HepG2 (cell line): ENCODE data around the gene VENTX. TPM values are rescaled to one million over a fixed set of nuclear protein-coding genes. Genes with fewer than 3 reads are reported as not detected.

ENCODE experiments used
- ATAC-seq: fragments of 200-7000 bp; cut with Tn5 transposase; 3 replicates; pipeline ENCODE4 v1.9.1; 2020; ENCODE audit warnings: mild to moderate bottlenecking, moderate library complexity
- BruUV-seq: library from RNA; stranded (reverse); fragments of 400-500 nt; replicated peaks from 2 replicates; lab custom pipeline; 2021; lab: Mats Ljungman, UMichigan
- CTCF ChIA-PET: fragments of 300-600 bp; formaldehyde crosslinking; extraction: SDS; loops from one replicate; lab custom pipeline; 2021; ENCODE audit warnings: low total read pairs, inconsistent platforms, low intra/inter-chr PET ratio; lab: Yijun Ruan, JAX
- POLR2A ChIA-PET: fragments of 350-600 bp; sonication (Branson Sonifier 250); formaldehyde crosslinking; loops from one replicate; lab custom pipeline; 2020; ENCODE audit warnings: antibody characterized with exemption, inconsistent platforms; lab: Yijun Ruan, JAX
- DNase-seq: peaks from one replicate; pipeline ENCODE4 v3.0.0-alpha.2; 2015; ENCODE audit warnings: low spot score
- FAIRE-seq: peaks from 3 replicates; lab custom pipeline; 2011; peaks lifted over from hg19 to GRCh38; lab: Jason Lieb, UNC
- H2AFZ ChIP-seq: one replicate; pipeline ENCODE4 v1.6.1; 2011; ENCODE audit warnings: low read length, inconsistent platforms
- H3K27ac ChIP-seq: fragments of 300-600 bp; 3 replicates; pipeline ENCODE4 v1.8.0; 2011; ENCODE audit warnings: mixed run types, mild to moderate bottlenecking, mixed read lengths, low read length, inconsistent platforms; ENCODE audit not compliant: insufficient read depth; ENCODE audit errors: extremely low read length
- H3K27me3 ChIP-seq, 2 experiments: fragments of 200-600 bp in 1 of 2; 2 replicates in 1 of 2; 3 replicates in 1 of 2; pipeline versions ENCODE4 v1.6.0 to v1.8.0; 2011; ENCODE audit warnings: low read length in 2 of 2, mild to moderate bottlenecking in 2 of 2, moderate library complexity in 2 of 2, inconsistent platforms in 1 of 2; ENCODE audit not compliant: insufficient read depth in 2 of 2, control insufficient read depth in 1 of 2
- H3K36me3 ChIP-seq, 2 experiments: fragments of 200-600 bp in 1 of 2; replicated peaks in 1 of 2; 2 replicates in 1 of 2; 3 replicates in 1 of 2; pipeline versions ENCODE4 v1.5.1 to v1.8.0; 2011; ENCODE audit warnings: low read length in 2 of 2, inconsistent platforms in 1 of 2; ENCODE audit not compliant: insufficient read depth in 2 of 2, control insufficient read depth in 1 of 2
- H3K4me1 ChIP-seq: 2 replicates; pipeline ENCODE4 v1.5.1; 2012; ENCODE audit warnings: low read length, inconsistent platforms; ENCODE audit not compliant: insufficient read depth
- H3K4me2 ChIP-seq: 2 replicates; pipeline ENCODE4 v1.6.0; 2011; ENCODE audit warnings: low read depth, low read length, inconsistent platforms
- H3K4me3 ChIP-seq, 3 experiments: fragments of 200-600 bp in 1 of 3; sonication (generic), shearing (Covaris generic) in 1 of 3; replicated peaks in 1 of 3; 2 replicates each; pipeline ENCODE4 v1.5.1; 2011 to 2016; ENCODE audit warnings: low read length in 3 of 3, inconsistent platforms in 2 of 3, low read depth in 2 of 3, mild to moderate bottlenecking in 2 of 3, control low read depth in 1 of 3, mixed read lengths in 1 of 3; ENCODE audit not compliant: insufficient read depth in 1 of 3
- H3K79me2 ChIP-seq: one replicate; pipeline ENCODE4 v1.6.1; 2011; ENCODE audit warnings: low read length, inconsistent platforms; ENCODE audit not compliant: insufficient read depth
- H3K9ac ChIP-seq: 2 replicates; pipeline ENCODE4 v1.6.0; 2011; ENCODE audit warnings: mild to moderate bottlenecking, low read depth, low read length, inconsistent platforms; ENCODE audit not compliant: insufficient read depth
- H3K9me3 ChIP-seq: 2 replicates; pipeline ENCODE4 v1.5.1; 2012; ENCODE audit warnings: mild to moderate bottlenecking, low read length
- H4K20me1 ChIP-seq: 2 replicates; pipeline ENCODE4 v1.6.0; 2011; ENCODE audit warnings: inconsistent platforms, mild to moderate bottlenecking, low read length, moderate library complexity; ENCODE audit not compliant: insufficient read depth
- KDM3A ChIP-seq: IDR thresholded peaks from 2 replicates; pipeline ENCODE4 v1.6.1; 2018; ENCODE audit warnings: low read depth, missing compliant biosample characterization
- RBM39 ChIP-seq: fragments of 200-400 bp; formaldehyde crosslinking; IDR thresholded peaks from one replicate; pipeline ENCODE4 v1.6.1; 2018; ENCODE audit warnings: antibody characterized with exemption, mild to moderate bottlenecking, low read depth, low read length; ENCODE audit not compliant: poor library complexity, severe bottlenecking
- ZMYM4 ChIP-seq: sonication (generic); formaldehyde crosslinking; IDR thresholded peaks from 2 replicates; pipeline ENCODE4 v1.8.1; 2023; ENCODE audit warnings: mild to moderate bottlenecking, missing genetic modification reagents
- WGBS: methylation state at CpG from one replicate; pipeline ENCODE4 v1.1.6; 2017; ENCODE audit warnings: low lambda C conversion rate; 5-methylcytosine and 5-hydroxymethylcytosine counted together
- in situ Hi-C: cut with HindIII; loops from 2 replicates; pipeline ENCODE4 v1.10.0; 2017; ENCODE audit warnings: low pct_unique_long_range_greater_than_20kb; ENCODE audit not compliant: extremely low pct_ligation_motif_present
- intact Hi-C: fragments of 100-400 bp; cut with micrococcal nuclease; formaldehyde crosslinking; loops from one replicate; pipeline ENCODE4 v1.10.0; 2022; ENCODE audit not compliant: unreplicated experiment
- polyA plus RNA-seq, 8 experiments: library from polyadenylated mRNA; depleted of rRNA in 3 of 8; stranded (reverse) in 7 of 8; unstranded in 1 of 8; fragments of >200 nt; fragmentation: Illumina TruSeq in 4 of 8; extraction: Trizol in 4 of 8; gene quantifications; 2 replicates each; pipeline versions ENCODE4 v1.2.1 to v1.2.3, GENCODE V29; 2011 to 2016; ENCODE audit warnings: low read depth in 4 of 8, missing spikeins in 1 of 8, mixed read lengths in 1 of 8; ENCODE audit not compliant: insufficient read depth in 1 of 8
- total RNA-seq, 5 experiments: library from RNA; depleted of rRNA; stranded (reverse); fragments of >200 nt; fragmentation: Illumina TruSeq; extraction: Trizol; gene quantifications; 2 replicates each; pipeline ENCODE4 v1.2.3, GENCODE V29; 2016; ENCODE audit warnings: low read depth in 1 of 5
- TF ChIP-seq, protein P1 (sequence below): sonication (generic); formaldehyde crosslinking; IDR thresholded peaks from 2 replicates; pipeline ENCODE4 v1.4.0; 2020; ENCODE audit warnings: missing genetic modification reagents

Gene VENTX
- total and polyA plus RNA-seq, 2 of the 13 experiments (the other 11 are each of a cell fraction or from before 2014, with no cell fraction given), result not detected

GRCh38 chr10:133229265-133230043 lies 8.2 kb upstream of the VENTX start:
- Histone ChIP-seq H3K4me1 (no peaks in the 10 kb centered on the region), H3K27ac (no peak overlapping the region), H3K4me3 (no peak overlapping the region), H3K9ac (no peak overlapping the region), H4K20me1 (no peaks in the 10 kb centered on the region), H3K27me3 (peaks cover 11 to 61% of the 10 kb centered on the region in 2 experiments), H3K9me3 (no peaks in the 10 kb centered on the region), H3K4me2 (no peak overlapping the region), H3K79me2 (no peaks in the 10 kb centered on the region), H3K36me3 (no peaks in the 10 kb centered on the region), H2AFZ (no peak overlapping the region)
- no TSS peak for BruUV-seq
- FAIRE-seq (no peak), ATAC-seq (no peak), DNase-seq (no peak)
- intact Hi-C loops (no loop called here), in situ Hi-C loops (no loop called here)
- POLR2A ChIA-PET, result no interaction called here
- TF ChIP-seq, protein P1, sequence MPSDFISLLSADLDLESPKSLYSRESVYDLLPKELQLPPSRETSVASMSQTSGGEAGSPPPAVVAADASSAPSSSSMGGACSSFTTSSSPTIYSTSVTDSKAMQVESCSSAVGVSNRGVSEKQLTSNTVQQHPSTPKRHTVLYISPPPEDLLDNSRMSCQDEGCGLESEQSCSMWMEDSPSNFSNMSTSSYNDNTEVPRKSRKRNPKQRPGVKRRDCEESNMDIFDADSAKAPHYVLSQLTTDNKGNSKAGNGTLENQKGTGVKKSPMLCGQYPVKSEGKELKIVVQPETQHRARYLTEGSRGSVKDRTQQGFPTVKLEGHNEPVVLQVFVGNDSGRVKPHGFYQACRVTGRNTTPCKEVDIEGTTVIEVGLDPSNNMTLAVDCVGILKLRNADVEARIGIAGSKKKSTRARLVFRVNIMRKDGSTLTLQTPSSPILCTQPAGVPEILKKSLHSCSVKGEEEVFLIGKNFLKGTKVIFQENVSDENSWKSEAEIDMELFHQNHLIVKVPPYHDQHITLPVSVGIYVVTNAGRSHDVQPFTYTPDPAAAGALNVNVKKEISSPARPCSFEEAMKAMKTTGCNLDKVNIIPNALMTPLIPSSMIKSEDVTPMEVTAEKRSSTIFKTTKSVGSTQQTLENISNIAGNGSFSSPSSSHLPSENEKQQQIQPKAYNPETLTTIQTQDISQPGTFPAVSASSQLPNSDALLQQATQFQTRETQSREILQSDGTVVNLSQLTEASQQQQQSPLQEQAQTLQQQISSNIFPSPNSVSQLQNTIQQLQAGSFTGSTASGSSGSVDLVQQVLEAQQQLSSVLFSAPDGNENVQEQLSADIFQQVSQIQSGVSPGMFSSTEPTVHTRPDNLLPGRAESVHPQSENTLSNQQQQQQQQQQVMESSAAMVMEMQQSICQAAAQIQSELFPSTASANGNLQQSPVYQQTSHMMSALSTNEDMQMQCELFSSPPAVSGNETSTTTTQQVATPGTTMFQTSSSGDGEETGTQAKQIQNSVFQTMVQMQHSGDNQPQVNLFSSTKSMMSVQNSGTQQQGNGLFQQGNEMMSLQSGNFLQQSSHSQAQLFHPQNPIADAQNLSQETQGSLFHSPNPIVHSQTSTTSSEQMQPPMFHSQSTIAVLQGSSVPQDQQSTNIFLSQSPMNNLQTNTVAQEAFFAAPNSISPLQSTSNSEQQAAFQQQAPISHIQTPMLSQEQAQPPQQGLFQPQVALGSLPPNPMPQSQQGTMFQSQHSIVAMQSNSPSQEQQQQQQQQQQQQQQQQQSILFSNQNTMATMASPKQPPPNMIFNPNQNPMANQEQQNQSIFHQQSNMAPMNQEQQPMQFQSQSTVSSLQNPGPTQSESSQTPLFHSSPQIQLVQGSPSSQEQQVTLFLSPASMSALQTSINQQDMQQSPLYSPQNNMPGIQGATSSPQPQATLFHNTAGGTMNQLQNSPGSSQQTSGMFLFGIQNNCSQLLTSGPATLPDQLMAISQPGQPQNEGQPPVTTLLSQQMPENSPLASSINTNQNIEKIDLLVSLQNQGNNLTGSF (CRISPR knock-in tag), result no peak
- no peak for TF ChIP-seq ZMYM4 (CRISPR knock-in tag)
- no peak for TF ChIP-seq RBM39
- no peak for TF ChIP-seq KDM3A (CRISPR knock-in tag)
- WGBS, result 34% methylated on average over 16 of the region's 58 CpGs
- CTCF ChIA-PET, result no interaction called here
